K562 (cell line): ENCODE results near the gene FIGNL1. TPM values are rescaled to one million over a fixed set of nuclear protein-coding genes. Genes with fewer than 3 reads are reported as not detected.

Experiments used
- HDAC1 ChIP-seq, 2 experiments: fragments of 450-650 bp; IDR thresholded peaks; 2 replicates each; pipeline ENCODE4 v1.6.1; 2016 to 2017; ENCODE audit warnings: inconsistent platforms in 1 of 2, mild to moderate bottlenecking in 1 of 2, moderate library complexity in 1 of 2
- ZNF197 ChIP-seq: fragments of 200-800 bp; sonication (Bioruptor generic); IDR thresholded peaks from 2 replicates; pipeline ENCODE4 v1.6.1; 2016; ENCODE audit warnings: low read depth, missing genetic modification characterization, missing compliant biosample characterization
- ZNF318 ChIP-seq, 2 experiments: fragments of 450-650 bp; IDR thresholded peaks; 2 replicates each; pipeline ENCODE4 v1.6.1; 2016; ENCODE audit warnings: mild to moderate bottlenecking in 2 of 2, borderline replicate concordance in 1 of 2, low read depth in 1 of 2, moderate library complexity in 1 of 2
- ZNF592 ChIP-seq: fragments of 450-650 bp; IDR thresholded peaks from 2 replicates; pipeline ENCODE4 v1.6.1; 2017; ENCODE audit warnings: antibody characterized with exemption, mild to moderate bottlenecking
- polyA plus RNA-seq, 8 experiments: library from polyadenylated mRNA; depleted of rRNA in 4 of 8; stranded (reverse) in 5 of 8; unstranded in 3 of 8; fragments of >200 nt; fragmentation: Nextera tagmentation in 2 of 8; fragmentation: Illumina TruSeq in 1 of 8; extraction: Ambion mirVana in 2 of 8; extraction: Trizol in 1 of 8; gene quantifications; 2 replicates each; pipeline versions ENCODE4 v1.2.1 to v1.2.3, GENCODE V29; 2011 to 2014; ENCODE audit warnings: inconsistent platforms in 1 of 8, missing spikeins in 1 of 8
- total RNA-seq, 7 experiments: library from RNA; depleted of rRNA in 6 of 7; stranded (reverse); fragments of >200 nt in 6 of 7; fragmentation: Illumina TruSeq in 2 of 7; extraction: Trizol in 2 of 7; gene quantifications; 2 replicates each; pipeline versions ENCODE4 v1.2.1 to v1.2.3, GENCODE V29; 2011 to 2021; ENCODE audit warnings: low replicate concordance in 1 of 7

The FIGNL1 gene
- total and polyA plus RNA-seq, 9 of the 15 experiments (the other 6 are each of a cell fraction or from before 2014, with no cell fraction given) = 15.5 to 48.3 (median 27.6) TPM

- TF ChIP-seq ZNF592 (no peak), ZNF197 (CRISPR knock-in tag) (no peak), HDAC1 (IDR thresholded peaks at IDR 0.05) (no peak), ZNF318 (IDR thresholded peaks at IDR 0.05; ENCODE audit: borderline replicate concordance in 1 of 2, low read depth in 1 of 2) (no peak)
Observed at GRCh38 chr7:50428911-50429310, 21.2 kb downstream of the FIGNL1 start (continued).
